WTC11 (cell line): ENCODE data around the gene RIN2. TPM values are rescaled to one million over a fixed set of nuclear protein-coding genes. Genes with fewer than 3 reads are reported as not detected.

Experiments
- ATAC-seq: fragments of 200-7000 bp; cut with Tn5 transposase; 2 replicates; pipeline ENCODE4 v1.10.0; 2021; ENCODE audit warnings: mild to moderate bottlenecking, moderate library complexity
- CTCF ChIA-PET: fragments of 300-600 bp; sonication (Branson Sonifier 250); formaldehyde crosslinking; loops from one replicate; lab custom pipeline; 2021; ENCODE audit warnings: antibody characterized with exemption; lab: Charles Lee
- POLR2A ChIA-PET: fragments of 350-600 bp; sonication (Branson Sonifier 250); formaldehyde crosslinking; loops from one replicate; lab custom pipeline; 2021; ENCODE audit warnings: antibody characterized with exemption; lab: Charles Lee
- DNase-seq: peaks from one replicate; pipeline ENCODE4 v3.0.0; 2021; ENCODE audit warnings: low spot score
- H3K27ac Mint-ChIP-seq: 2 replicates; pipeline ENCODE4 v1.8.0; 2021; ENCODE audit warnings: mixed read lengths
- H3K27me3 Mint-ChIP-seq: 2 replicates; pipeline ENCODE4 v1.8.0; 2021; ENCODE audit warnings: low read depth, mild to moderate bottlenecking, moderate library complexity, mixed read lengths
- H3K36me3 Mint-ChIP-seq: 2 replicates; pipeline ENCODE4 v1.8.0; 2021; ENCODE audit warnings: mixed read lengths
- H3K4me1 Mint-ChIP-seq: 2 replicates; pipeline ENCODE4 v1.8.0; 2022; ENCODE audit warnings: mixed read lengths
- H3K4me3 Mint-ChIP-seq: 2 replicates; pipeline ENCODE4 v1.8.0; 2021; ENCODE audit warnings: mild to moderate bottlenecking, moderate library complexity, mixed read lengths
- H3K9me3 Mint-ChIP-seq: 2 replicates; pipeline ENCODE4 v1.8.0; 2021; ENCODE audit warnings: mixed read lengths
- JAZF1 ChIP-seq: fragments of 250-450 bp; sonication (Bioruptor Pico); IDR thresholded peaks from 2 replicates; pipeline ENCODE4 v1.9.0; 2021; ENCODE audit warnings: moderate library complexity, mild to moderate bottlenecking, inconsistent platforms
- OVOL2 ChIP-seq: fragments of 250-450 bp; sonication (Bioruptor Pico); IDR thresholded peaks from 2 replicates; pipeline ENCODE4 v1.9.0; 2021; ENCODE audit warnings: mild to moderate bottlenecking, borderline replicate concordance
- PRRX2 ChIP-seq: fragments of 250-450 bp; sonication (Bioruptor Pico); IDR thresholded peaks from 2 replicates; pipeline ENCODE4 v1.8.0; 2021; ENCODE audit warnings: mild to moderate bottlenecking
- ZNF121 ChIP-seq: sonication (generic); formaldehyde crosslinking; IDR thresholded peaks from 2 replicates; pipeline ENCODE4 v1.8.0; 2023; ENCODE audit warnings: missing genetic modification reagents
- ZNF317 ChIP-seq: sonication (generic); formaldehyde crosslinking; IDR thresholded peaks from 2 replicates; pipeline ENCODE4 v1.8.1; 2023; ENCODE audit warnings: low read depth, mild to moderate bottlenecking, moderate library complexity, missing genetic modification reagents, borderline replicate concordance
- total RNA-seq: library from RNA; stranded (reverse); gene quantifications from 3 replicates; pipeline ENCODE4 v1.2.3, GENCODE V29; 2021
- TF ChIP-seq, protein P1 (sequence below): fragments of 250-450 bp; sonication (Bioruptor Pico); IDR thresholded peaks from 2 replicates; pipeline ENCODE4 v2.1.2; 2022; ENCODE audit warnings: mild to moderate bottlenecking, moderate library complexity
- TF ChIP-seq, protein P2 (sequence below): sonication (generic); formaldehyde crosslinking; IDR thresholded peaks from 2 replicates; pipeline ENCODE4 v1.8.1; 2023; ENCODE audit warnings: mild to moderate bottlenecking, missing genetic modification reagents
- TF ChIP-seq, protein P3 (sequence below): sonication (generic); formaldehyde crosslinking; IDR thresholded peaks from 2 replicates; pipeline ENCODE4 v1.8.1; 2022; ENCODE audit warnings: mild to moderate bottlenecking, moderate library complexity, missing genetic modification reagents
- TF ChIP-seq, protein P4 (sequence below): sonication (generic); formaldehyde crosslinking; IDR thresholded peaks from 2 replicates; pipeline ENCODE4 v1.8.1; 2023; ENCODE audit warnings: mild to moderate bottlenecking, missing genetic modification reagents, borderline replicate concordance
- TF ChIP-seq, protein P5 (sequence below): sonication (generic); formaldehyde crosslinking; IDR thresholded peaks from 2 replicates; pipeline ENCODE4 v1.8.1; 2023; ENCODE audit warnings: mild to moderate bottlenecking, moderate library complexity, missing genetic modification reagents
- TF ChIP-seq, protein P6 (sequence below): sonication (generic); formaldehyde crosslinking; conservative IDR thresholded peaks from 2 replicates; pipeline ENCODE4 v1.8.1; 2023; ENCODE audit warnings: mild to moderate bottlenecking, low read depth, missing genetic modification reagents, moderate library complexity
- TF ChIP-seq, protein P7 (sequence below): sonication (generic); formaldehyde crosslinking; IDR thresholded peaks from 2 replicates; pipeline ENCODE4 v1.8.1; 2022; ENCODE audit warnings: missing genetic modification reagents, borderline replicate concordance
- TF ChIP-seq, protein P8 (sequence below): fragments of 250-450 bp; sonication (Bioruptor Pico); IDR thresholded peaks from 2 replicates; pipeline ENCODE4 v1.9.0; 2021; ENCODE audit warnings: mild to moderate bottlenecking, borderline replicate concordance
- TF ChIP-seq, protein P9 (sequence below): sonication (generic); formaldehyde crosslinking; IDR thresholded peaks from 2 replicates; pipeline ENCODE4 v1.8.0; 2023; ENCODE audit warnings: mild to moderate bottlenecking, missing genetic modification reagents

The RIN2 gene
- total RNA-seq, 1 experiment from 2014 or later = 4.3 TPM

DNA sequence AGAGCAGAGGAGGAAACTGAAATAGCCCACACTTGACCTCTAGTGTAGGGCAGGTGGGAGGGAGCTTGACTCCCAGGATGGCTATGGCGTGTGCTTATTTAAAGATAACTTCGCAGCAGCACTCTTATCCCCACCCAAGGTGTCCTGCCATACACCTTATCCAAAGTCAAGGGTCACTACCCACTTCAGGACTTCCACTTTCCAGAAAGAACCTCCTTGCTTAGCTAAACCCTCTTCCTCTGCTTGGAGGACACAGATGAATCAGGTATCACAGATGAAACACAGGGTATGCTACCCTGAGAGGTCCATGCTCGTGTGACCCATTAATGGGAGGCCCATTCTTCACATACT is 2.3 kb downstream of the RIN2 start:
- Mint-ChIP-seq H3K4me3 (no peak overlapping the region), H3K27me3 (peaks cover 47% of the 10 kb centered on the region), H3K27ac (no peak overlapping the region), H3K9me3 (no peaks in the 10 kb centered on the region), H3K4me1 (peaks cover 14% of the 10 kb centered on the region), H3K36me3 (no peaks in the 10 kb centered on the region)
- POLR2A ChIA-PET = no interaction called here
- no peak for DNase-seq
- CTCF ChIA-PET = interaction anchor here (0.5 kb wide), 1 partner anchor 9 kb away, joined by 5 read pairs; no protein-coding TSS in a partner anchor
- no peak for ATAC-seq
- TF ChIP-seq, protein P1, sequence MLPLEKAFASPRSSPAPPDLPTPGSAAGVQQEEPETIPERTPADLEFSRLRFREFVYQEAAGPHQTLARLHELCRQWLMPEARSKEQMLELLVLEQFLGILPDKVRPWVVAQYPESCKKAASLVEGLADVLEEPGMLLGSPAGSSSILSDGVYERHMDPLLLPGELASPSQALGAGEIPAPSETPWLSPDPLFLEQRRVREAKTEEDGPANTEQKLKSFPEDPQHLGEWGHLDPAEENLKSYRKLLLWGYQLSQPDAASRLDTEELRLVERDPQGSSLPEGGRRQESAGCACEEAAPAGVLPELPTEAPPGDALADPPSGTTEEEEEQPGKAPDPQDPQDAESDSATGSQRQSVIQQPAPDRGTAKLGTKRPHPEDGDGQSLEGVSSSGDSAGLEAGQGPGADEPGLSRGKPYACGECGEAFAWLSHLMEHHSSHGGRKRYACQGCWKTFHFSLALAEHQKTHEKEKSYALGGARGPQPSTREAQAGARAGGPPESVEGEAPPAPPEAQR (CRISPR knock-in tag) = no peak
- TF ChIP-seq JAZF1 = no peak
- no peak for TF ChIP-seq ZNF317 (CRISPR knock-in tag)
- TF ChIP-seq ZNF121 (CRISPR knock-in tag) = no peak
- TF ChIP-seq, protein P2, sequence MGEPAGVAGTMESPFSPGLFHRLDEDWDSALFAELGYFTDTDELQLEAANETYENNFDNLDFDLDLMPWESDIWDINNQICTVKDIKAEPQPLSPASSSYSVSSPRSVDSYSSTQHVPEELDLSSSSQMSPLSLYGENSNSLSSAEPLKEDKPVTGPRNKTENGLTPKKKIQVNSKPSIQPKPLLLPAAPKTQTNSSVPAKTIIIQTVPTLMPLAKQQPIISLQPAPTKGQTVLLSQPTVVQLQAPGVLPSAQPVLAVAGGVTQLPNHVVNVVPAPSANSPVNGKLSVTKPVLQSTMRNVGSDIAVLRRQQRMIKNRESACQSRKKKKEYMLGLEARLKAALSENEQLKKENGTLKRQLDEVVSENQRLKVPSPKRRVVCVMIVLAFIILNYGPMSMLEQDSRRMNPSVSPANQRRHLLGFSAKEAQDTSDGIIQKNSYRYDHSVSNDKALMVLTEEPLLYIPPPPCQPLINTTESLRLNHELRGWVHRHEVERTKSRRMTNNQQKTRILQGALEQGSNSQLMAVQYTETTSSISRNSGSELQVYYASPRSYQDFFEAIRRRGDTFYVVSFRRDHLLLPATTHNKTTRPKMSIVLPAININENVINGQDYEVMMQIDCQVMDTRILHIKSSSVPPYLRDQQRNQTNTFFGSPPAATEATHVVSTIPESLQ = no peak
- TF ChIP-seq, protein P3, sequence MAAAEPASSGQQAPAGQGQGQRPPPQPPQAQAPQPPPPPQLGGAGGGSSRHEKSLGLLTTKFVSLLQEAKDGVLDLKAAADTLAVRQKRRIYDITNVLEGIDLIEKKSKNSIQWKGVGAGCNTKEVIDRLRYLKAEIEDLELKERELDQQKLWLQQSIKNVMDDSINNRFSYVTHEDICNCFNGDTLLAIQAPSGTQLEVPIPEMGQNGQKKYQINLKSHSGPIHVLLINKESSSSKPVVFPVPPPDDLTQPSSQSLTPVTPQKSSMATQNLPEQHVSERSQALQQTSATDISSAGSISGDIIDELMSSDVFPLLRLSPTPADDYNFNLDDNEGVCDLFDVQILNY = no peak
- TF ChIP-seq, protein P4, sequence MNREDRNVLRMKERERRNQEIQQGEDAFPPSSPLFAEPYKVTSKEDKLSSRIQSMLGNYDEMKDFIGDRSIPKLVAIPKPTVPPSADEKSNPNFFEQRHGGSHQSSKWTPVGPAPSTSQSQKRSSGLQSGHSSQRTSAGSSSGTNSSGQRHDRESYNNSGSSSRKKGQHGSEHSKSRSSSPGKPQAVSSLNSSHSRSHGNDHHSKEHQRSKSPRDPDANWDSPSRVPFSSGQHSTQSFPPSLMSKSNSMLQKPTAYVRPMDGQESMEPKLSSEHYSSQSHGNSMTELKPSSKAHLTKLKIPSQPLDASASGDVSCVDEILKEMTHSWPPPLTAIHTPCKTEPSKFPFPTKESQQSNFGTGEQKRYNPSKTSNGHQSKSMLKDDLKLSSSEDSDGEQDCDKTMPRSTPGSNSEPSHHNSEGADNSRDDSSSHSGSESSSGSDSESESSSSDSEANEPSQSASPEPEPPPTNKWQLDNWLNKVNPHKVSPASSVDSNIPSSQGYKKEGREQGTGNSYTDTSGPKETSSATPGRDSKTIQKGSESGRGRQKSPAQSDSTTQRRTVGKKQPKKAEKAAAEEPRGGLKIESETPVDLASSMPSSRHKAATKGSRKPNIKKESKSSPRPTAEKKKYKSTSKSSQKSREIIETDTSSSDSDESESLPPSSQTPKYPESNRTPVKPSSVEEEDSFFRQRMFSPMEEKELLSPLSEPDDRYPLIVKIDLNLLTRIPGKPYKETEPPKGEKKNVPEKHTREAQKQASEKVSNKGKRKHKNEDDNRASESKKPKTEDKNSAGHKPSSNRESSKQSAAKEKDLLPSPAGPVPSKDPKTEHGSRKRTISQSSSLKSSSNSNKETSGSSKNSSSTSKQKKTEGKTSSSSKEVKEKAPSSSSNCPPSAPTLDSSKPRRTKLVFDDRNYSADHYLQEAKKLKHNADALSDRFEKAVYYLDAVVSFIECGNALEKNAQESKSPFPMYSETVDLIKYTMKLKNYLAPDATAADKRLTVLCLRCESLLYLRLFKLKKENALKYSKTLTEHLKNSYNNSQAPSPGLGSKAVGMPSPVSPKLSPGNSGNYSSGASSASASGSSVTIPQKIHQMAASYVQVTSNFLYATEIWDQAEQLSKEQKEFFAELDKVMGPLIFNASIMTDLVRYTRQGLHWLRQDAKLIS (CRISPR knock-in tag) = no peak
- TF ChIP-seq PRRX2 = no peak
- TF ChIP-seq, protein P5, sequence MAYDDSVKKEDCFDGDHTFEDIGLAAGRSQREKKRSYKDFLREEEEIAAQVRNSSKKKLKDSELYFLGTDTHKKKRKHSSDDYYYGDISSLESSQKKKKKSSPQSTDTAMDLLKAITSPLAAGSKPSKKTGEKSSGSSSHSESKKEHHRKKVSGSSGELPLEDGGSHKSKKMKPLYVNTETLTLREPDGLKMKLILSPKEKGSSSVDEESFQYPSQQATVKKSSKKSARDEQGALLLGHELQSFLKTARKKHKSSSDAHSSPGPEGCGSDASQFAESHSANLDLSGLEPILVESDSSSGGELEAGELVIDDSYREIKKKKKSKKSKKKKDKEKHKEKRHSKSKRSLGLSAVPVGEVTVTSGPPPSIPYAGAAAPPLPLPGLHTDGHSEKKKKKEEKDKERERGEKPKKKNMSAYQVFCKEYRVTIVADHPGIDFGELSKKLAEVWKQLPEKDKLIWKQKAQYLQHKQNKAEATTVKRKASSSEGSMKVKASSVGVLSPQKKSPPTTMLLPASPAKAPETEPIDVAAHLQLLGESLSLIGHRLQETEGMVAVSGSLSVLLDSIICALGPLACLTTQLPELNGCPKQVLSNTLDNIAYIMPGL (CRISPR knock-in tag) = no peak
- TF ChIP-seq, protein P6, sequence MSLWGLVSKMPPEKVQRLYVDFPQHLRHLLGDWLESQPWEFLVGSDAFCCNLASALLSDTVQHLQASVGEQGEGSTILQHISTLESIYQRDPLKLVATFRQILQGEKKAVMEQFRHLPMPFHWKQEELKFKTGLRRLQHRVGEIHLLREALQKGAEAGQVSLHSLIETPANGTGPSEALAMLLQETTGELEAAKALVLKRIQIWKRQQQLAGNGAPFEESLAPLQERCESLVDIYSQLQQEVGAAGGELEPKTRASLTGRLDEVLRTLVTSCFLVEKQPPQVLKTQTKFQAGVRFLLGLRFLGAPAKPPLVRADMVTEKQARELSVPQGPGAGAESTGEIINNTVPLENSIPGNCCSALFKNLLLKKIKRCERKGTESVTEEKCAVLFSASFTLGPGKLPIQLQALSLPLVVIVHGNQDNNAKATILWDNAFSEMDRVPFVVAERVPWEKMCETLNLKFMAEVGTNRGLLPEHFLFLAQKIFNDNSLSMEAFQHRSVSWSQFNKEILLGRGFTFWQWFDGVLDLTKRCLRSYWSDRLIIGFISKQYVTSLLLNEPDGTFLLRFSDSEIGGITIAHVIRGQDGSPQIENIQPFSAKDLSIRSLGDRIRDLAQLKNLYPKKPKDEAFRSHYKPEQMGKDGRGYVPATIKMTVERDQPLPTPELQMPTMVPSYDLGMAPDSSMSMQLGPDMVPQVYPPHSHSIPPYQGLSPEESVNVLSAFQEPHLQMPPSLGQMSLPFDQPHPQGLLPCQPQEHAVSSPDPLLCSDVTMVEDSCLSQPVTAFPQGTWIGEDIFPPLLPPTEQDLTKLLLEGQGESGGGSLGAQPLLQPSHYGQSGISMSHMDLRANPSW (CRISPR knock-in tag) = no peak
- TF ChIP-seq OVOL2 (CRISPR knock-in tag) = no peak
- TF ChIP-seq, protein P7, sequence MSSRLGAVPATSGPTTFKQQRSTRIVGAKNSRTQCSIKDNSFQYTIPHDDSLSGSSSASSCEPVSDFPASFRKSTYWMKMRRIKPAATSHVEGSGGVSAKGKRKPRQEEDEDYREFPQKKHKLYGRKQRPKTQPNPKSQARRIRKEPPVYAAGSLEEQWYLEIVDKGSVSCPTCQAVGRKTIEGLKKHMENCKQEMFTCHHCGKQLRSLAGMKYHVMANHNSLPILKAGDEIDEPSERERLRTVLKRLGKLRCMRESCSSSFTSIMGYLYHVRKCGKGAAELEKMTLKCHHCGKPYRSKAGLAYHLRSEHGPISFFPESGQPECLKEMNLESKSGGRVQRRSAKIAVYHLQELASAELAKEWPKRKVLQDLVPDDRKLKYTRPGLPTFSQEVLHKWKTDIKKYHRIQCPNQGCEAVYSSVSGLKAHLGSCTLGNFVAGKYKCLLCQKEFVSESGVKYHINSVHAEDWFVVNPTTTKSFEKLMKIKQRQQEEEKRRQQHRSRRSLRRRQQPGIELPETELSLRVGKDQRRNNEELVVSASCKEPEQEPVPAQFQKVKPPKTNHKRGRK (CRISPR knock-in tag) = no peak
- TF ChIP-seq, protein P8, sequence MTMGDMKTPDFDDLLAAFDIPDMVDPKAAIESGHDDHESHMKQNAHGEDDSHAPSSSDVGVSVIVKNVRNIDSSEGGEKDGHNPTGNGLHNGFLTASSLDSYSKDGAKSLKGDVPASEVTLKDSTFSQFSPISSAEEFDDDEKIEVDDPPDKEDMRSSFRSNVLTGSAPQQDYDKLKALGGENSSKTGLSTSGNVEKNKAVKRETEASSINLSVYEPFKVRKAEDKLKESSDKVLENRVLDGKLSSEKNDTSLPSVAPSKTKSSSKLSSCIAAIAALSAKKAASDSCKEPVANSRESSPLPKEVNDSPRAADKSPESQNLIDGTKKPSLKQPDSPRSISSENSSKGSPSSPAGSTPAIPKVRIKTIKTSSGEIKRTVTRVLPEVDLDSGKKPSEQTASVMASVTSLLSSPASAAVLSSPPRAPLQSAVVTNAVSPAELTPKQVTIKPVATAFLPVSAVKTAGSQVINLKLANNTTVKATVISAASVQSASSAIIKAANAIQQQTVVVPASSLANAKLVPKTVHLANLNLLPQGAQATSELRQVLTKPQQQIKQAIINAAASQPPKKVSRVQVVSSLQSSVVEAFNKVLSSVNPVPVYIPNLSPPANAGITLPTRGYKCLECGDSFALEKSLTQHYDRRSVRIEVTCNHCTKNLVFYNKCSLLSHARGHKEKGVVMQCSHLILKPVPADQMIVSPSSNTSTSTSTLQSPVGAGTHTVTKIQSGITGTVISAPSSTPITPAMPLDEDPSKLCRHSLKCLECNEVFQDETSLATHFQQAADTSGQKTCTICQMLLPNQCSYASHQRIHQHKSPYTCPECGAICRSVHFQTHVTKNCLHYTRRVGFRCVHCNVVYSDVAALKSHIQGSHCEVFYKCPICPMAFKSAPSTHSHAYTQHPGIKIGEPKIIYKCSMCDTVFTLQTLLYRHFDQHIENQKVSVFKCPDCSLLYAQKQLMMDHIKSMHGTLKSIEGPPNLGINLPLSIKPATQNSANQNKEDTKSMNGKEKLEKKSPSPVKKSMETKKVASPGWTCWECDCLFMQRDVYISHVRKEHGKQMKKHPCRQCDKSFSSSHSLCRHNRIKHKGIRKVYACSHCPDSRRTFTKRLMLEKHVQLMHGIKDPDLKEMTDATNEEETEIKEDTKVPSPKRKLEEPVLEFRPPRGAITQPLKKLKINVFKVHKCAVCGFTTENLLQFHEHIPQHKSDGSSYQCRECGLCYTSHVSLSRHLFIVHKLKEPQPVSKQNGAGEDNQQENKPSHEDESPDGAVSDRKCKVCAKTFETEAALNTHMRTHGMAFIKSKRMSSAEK (CRISPR knock-in tag) = no peak
- TF ChIP-seq, protein P9, sequence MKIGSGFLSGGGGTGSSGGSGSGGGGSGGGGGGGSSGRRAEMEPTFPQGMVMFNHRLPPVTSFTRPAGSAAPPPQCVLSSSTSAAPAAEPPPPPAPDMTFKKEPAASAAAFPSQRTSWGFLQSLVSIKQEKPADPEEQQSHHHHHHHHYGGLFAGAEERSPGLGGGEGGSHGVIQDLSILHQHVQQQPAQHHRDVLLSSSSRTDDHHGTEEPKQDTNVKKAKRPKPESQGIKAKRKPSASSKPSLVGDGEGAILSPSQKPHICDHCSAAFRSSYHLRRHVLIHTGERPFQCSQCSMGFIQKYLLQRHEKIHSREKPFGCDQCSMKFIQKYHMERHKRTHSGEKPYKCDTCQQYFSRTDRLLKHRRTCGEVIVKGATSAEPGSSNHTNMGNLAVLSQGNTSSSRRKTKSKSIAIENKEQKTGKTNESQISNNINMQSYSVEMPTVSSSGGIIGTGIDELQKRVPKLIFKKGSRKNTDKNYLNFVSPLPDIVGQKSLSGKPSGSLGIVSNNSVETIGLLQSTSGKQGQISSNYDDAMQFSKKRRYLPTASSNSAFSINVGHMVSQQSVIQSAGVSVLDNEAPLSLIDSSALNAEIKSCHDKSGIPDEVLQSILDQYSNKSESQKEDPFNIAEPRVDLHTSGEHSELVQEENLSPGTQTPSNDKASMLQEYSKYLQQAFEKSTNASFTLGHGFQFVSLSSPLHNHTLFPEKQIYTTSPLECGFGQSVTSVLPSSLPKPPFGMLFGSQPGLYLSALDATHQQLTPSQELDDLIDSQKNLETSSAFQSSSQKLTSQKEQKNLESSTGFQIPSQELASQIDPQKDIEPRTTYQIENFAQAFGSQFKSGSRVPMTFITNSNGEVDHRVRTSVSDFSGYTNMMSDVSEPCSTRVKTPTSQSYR = no peak
